ENCODE results near the gene NPIPB13. TPM values are rescaled to one million over a fixed set of nuclear protein-coding genes. Genes with fewer than 3 reads are reported as not detected.

NPIPB13 gene
- total RNA-seq, 2 donors from 2014 or later: 6.5 to 14.0 TPM

Other genes with a start within 250 kb of the NPIPB13 start
- gene DOC2A, start 237.5 kb downstream of the NPIPB13 start, total RNA-seq: under 1 TPM in 1 of 2 donors, not detected in 1; 0.56 TPM
- not detected for gene C16orf92, start 225.3 kb downstream of the NPIPB13 start, total RNA-seq
- gene TLCD3B, start 217.2 kb downstream of the NPIPB13 start, total RNA-seq: not detected
- gene ALDOA, start 182.7 kb downstream of the NPIPB13 start, total RNA-seq: 100 to 1,000 TPM; 569 to 841 TPM
- gene PPP4C, start 172.5 kb downstream of the NPIPB13 start, total RNA-seq: 10 to 100 TPM; 37.7 to 54.2 TPM
- under 1 TPM in 1 of 2 donors, not detected in 1; 0.56 TPM for gene TBX6, start 156.6 kb downstream of the NPIPB13 start, total RNA-seq
- 100 to 1,000 TPM in 1 of 2 donors, 10 to 100 TPM in 1; 69.2 to 105 TPM for gene YPEL3, start 152.3 kb downstream of the NPIPB13 start, total RNA-seq
- 1 to 10 TPM; 4.6 to 6.0 TPM for gene GDPD3, start 134.9 kb downstream of the NPIPB13 start, total RNA-seq
- gene MAPK3, start 125.3 kb downstream of the NPIPB13 start, total RNA-seq: 100 to 1,000 TPM in 1 of 2 donors, 10 to 100 TPM in 1; 41.3 to 108 TPM
- 10 to 100 TPM; 78.1 to 87.8 TPM for gene CORO1A, start 64.9 kb downstream of the NPIPB13 start, total RNA-seq
- gene BOLA2B, start 54.8 kb downstream of the NPIPB13 start, total RNA-seq: 100 to 1,000 TPM in 1 of 2 donors, 10 to 100 TPM in 1; 83.4 to 224 TPM
- gene SLX1A, start 54.6 kb downstream of the NPIPB13 start, total RNA-seq: 10 to 100 TPM; 20.1 to 43.6 TPM
- gene SULT1A3, start 49.2 kb downstream of the NPIPB13 start, total RNA-seq: 10 to 100 TPM; 11.1 to 15.6 TPM
- gene CD2BP2, start 106.8 kb upstream of the NPIPB13 start, total RNA-seq: 10 to 100 TPM; 31.4 to 52.0 TPM
- gene TBC1D10B, start 122.0 kb upstream of the NPIPB13 start, total RNA-seq: 10 to 100 TPM; 34.5 TPM
- under 1 TPM in 1 of 2 donors, not detected in 1; 0.81 TPM for gene MYL11, start 126.3 kb upstream of the NPIPB13 start, total RNA-seq
- gene SEPTIN1, start 134.1 kb upstream of the NPIPB13 start, total RNA-seq: 1 to 10 TPM; 3.0 to 4.2 TPM
- 10 to 100 TPM; 10.9 to 11.1 TPM for gene ZNF48, start 146.9 kb upstream of the NPIPB13 start, total RNA-seq
- gene ZNF771, start 159.1 kb upstream of the NPIPB13 start, total RNA-seq: 10 to 100 TPM; 21.8 to 25.7 TPM
- 10 to 100 TPM; 16.7 to 24.0 TPM for gene DCTPP1, start 181.6 kb upstream of the NPIPB13 start, total RNA-seq
- gene SEPHS2, start 197.4 kb upstream of the NPIPB13 start, total RNA-seq: 10 to 100 TPM; 18.1 to 30.3 TPM
- gene ITGAL, start 224.3 kb upstream of the NPIPB13 start, total RNA-seq: 1 to 10 TPM; 3.2 to 5.4 TPM